BLaER1 treated with 17β-estradiol and CSF1 and Interleukin-3, amounts not matched to agents 10 nM and 100 nM (cell line): ENCODE measurements around the gene AOC3.
"Not testable (repeated sequence)": the region's sequence is repeated elsewhere in the genome, so short reads cannot be mapped to it uniquely, and the experiment has no call there.

Experiments
- H3K27ac ChIP-seq, 11 experiments: shearing (Covaris generic); formaldehyde crosslinking; 2 replicates each; pipeline ENCODE4 v1.8.1; 2022
- H3K27me3 ChIP-seq, 11 experiments: shearing (Covaris generic); formaldehyde crosslinking; 2 replicates each; pipeline ENCODE4 v1.8.1; 2022
- H3K36me3 ChIP-seq, 11 experiments: shearing (Covaris generic); formaldehyde crosslinking; 2 replicates each; pipeline ENCODE4 v1.8.1; 2022
- H3K4me1 ChIP-seq, 10 experiments: shearing (Covaris generic); formaldehyde crosslinking; 2 replicates each; pipeline ENCODE4 v1.8.1; 2022
- H3K4me2 ChIP-seq, 11 experiments: shearing (Covaris generic); formaldehyde crosslinking; 2 replicates each; pipeline ENCODE4 v1.8.1; 2022
- H3K4me3 ChIP-seq, 10 experiments: shearing (Covaris generic); formaldehyde crosslinking; 2 replicates each; pipeline ENCODE4 v1.8.1; 2022
- H3K9ac ChIP-seq, 11 experiments: shearing (Covaris generic); formaldehyde crosslinking; 2 replicates each; pipeline ENCODE4 v1.8.1; 2022
- H3K9me3 ChIP-seq, 11 experiments: shearing (Covaris generic); formaldehyde crosslinking; replicated peaks in 1 of 11; 2 replicates each; pipeline ENCODE4 v1.8.1; 2022
- H4K20me1 ChIP-seq, 11 experiments: shearing (Covaris generic); formaldehyde crosslinking; 2 replicates each; pipeline ENCODE4 v1.8.1; 2022
- Cebpa-rat ChIP-seq, 11 experiments: shearing (Covaris generic); IDR thresholded peaks; 2 replicates each; pipeline ENCODE4 v1.8.1; 2022

Gene AOC3

GRCh38 chr17:42871647-42872046 lies 20.6 kb downstream of the AOC3 start:
- Histone ChIP-seq H3K27me3 (no peaks in the 10 kb centered on the region), H3K27ac (no peak overlapping the region), H3K4me3 (no peak overlapping the region), H3K9me3 (peaks cover 12 to 23% (median 18%) of the 10 kb centered on the region in 11 experiments), H3K4me2 (no peak overlapping the region), H3K4me1 (no peaks in the 10 kb centered on the region), H3K36me3 (no peaks in the 10 kb centered on the region; a peak in 1 of 22 replicates), H3K9ac (no peak overlapping the region), H4K20me1 (no peaks in the 10 kb centered on the region)
- TF ChIP-seq Cebpa-rat (IDR thresholded peaks at IDR 0.05): no peak

GRCh38 chr17:42872251-42872965 lies 21.4 kb downstream of the AOC3 start:
- TF ChIP-seq Cebpa-rat (IDR thresholded peaks at IDR 0.05): no peak
- H3K9ac ChIP-seq: no peak overlapping the region
- peaks cover 12 to 23% (median 18%) of the 10 kb centered on the region in 11 experiments for H3K9me3 ChIP-seq
- H3K4me1 ChIP-seq: no peaks in the 10 kb centered on the region
- no peaks in the 10 kb centered on the region for H4K20me1 ChIP-seq
- H3K36me3 ChIP-seq: no peaks in the 10 kb centered on the region; a peak in 1 of 22 replicates
- H3K27me3 ChIP-seq: no peaks in the 10 kb centered on the region
- no peak overlapping the region for H3K27ac ChIP-seq
- H3K4me3 ChIP-seq: no peak overlapping the region
- no peak overlapping the region for H3K4me2 ChIP-seq

- Histone ChIP-seq H3K4me3 (no peak overlapping the region), H3K4me1 (no peaks in the 10 kb centered on the region), H3K27me3 (no peaks in the 10 kb centered on the region), H3K4me2 (no peak overlapping the region), H3K27ac (no peak overlapping the region), H3K9ac (no peak overlapping the region), H4K20me1 (no peaks in the 10 kb centered on the region), H3K36me3 (no peaks in the 10 kb centered on the region; a peak in 1 of 22 replicates), H3K9me3 (peaks cover 12 to 23% (median 18%) of the 10 kb centered on the region in 11 experiments)
- TF ChIP-seq Cebpa-rat (IDR thresholded peaks at IDR 0.05): no peak
Observed at GRCh38 chr17:42873315-42873714, 22.3 kb downstream of the AOC3 start.

- H3K36me3 ChIP-seq, H3K4me1 ChIP-seq, H3K27me3 ChIP-seq, H3K9ac ChIP-seq, H3K27ac ChIP-seq, H4K20me1 ChIP-seq, H3K4me2 ChIP-seq, H3K4me3 ChIP-seq: not testable (repeated sequence)
- H3K9me3 ChIP-seq: peaks cover 12 to 23% (median 18%) of the 10 kb centered on the region in 11 experiments
Observed at GRCh38 chr17:42873932-42874695, 23.1 kb downstream of the AOC3 start.

- H3K9ac ChIP-seq: no peak overlapping the region
- H3K36me3 ChIP-seq: no peaks in the 10 kb centered on the region
- H3K4me3 ChIP-seq: no peak overlapping the region
- no peak overlapping the region for H3K27ac ChIP-seq
- TF ChIP-seq Cebpa-rat (IDR thresholded peaks at IDR 0.05): no peak
- H3K9me3 ChIP-seq: no peaks in the 10 kb centered on the region
- H3K4me1 ChIP-seq: no peaks in the 10 kb centered on the region
- H3K27me3 ChIP-seq: no peaks in the 10 kb centered on the region
- H4K20me1 ChIP-seq: no peaks in the 10 kb centered on the region
- no peak overlapping the region for H3K4me2 ChIP-seq
Observed at GRCh38 chr17:42877037-42877436, 26.0 kb downstream of the AOC3 start.

- Histone ChIP-seq H3K27ac (no peak overlapping the region), H3K4me1 (peaks cover 0 to 6% (median 0%) of the 10 kb centered on the region in 10 experiments; a peak in 3 of 20 replicates), H3K36me3 (no peaks in the 10 kb centered on the region), H4K20me1 (no peaks in the 10 kb centered on the region), H3K4me2 (no peak overlapping the region), H3K4me3 (no peak overlapping the region), H3K9ac (no peak overlapping the region), H3K27me3 (no peaks in the 10 kb centered on the region), H3K9me3 (no peaks in the 10 kb centered on the region)
- TF ChIP-seq Cebpa-rat (IDR thresholded peaks at IDR 0.05): no peak
Observed at GRCh38 chr17:42878123-42878880, 27.3 kb downstream of the AOC3 start.

- Histone ChIP-seq H3K27ac (no peak overlapping the region), H4K20me1 (no peaks in the 10 kb centered on the region), H3K4me3 (no peak overlapping the region), H3K27me3 (no peaks in the 10 kb centered on the region), H3K4me1 (peaks cover 0 to 6% (median 0%) of the 10 kb centered on the region in 10 experiments; a peak in 4 of 20 replicates), H3K9ac (no peak overlapping the region), H3K36me3 (no peaks in the 10 kb centered on the region), H3K4me2 (no peak overlapping the region), H3K9me3 (no peaks in the 10 kb centered on the region)
- TF ChIP-seq Cebpa-rat (IDR thresholded peaks at IDR 0.05): no peak
Observed at GRCh38 chr17:42878924-42879595, 28.1 kb downstream of the AOC3 start.

GRCh38 chr17:42879596-42879985 lies 28.6 kb downstream of the AOC3 start:
- Histone ChIP-seq H3K9ac (no peak overlapping the region), H3K27ac (no peak overlapping the region), H3K27me3 (no peaks in the 10 kb centered on the region)

More at GRCh38 chr17:42879596-42879985, 28.6 kb downstream of the AOC3 start:
- H3K4me2 ChIP-seq: no peak overlapping the region
- no peak for TF ChIP-seq Cebpa-rat (IDR thresholded peaks at IDR 0.05)
- H3K4me1 ChIP-seq: peaks cover 0 to 12% (median 0%) of the 10 kb centered on the region in 10 experiments; a peak in 6 of 20 replicates
- H3K9me3 ChIP-seq: no peaks in the 10 kb centered on the region
- no peak overlapping the region for H3K4me3 ChIP-seq
- H4K20me1 ChIP-seq: no peaks in the 10 kb centered on the region
- H3K36me3 ChIP-seq: no peaks in the 10 kb centered on the region
